GM21528 (cell line): Measurements from ENCODE around the gene SLC17A6.
A peak's percentile ranks its signal among the peaks of the same experiment; 100 is the strongest.

Experiments
- ATAC-seq: cut with Tn5 transposase; IDR thresholded peaks from one replicate; pipeline ENCODE4 v1.9.1; 2021; ENCODE audit warnings: mild to moderate bottlenecking, moderate library complexity; ENCODE audit not compliant: unreplicated experiment, low FRiP score

SLC17A6 gene

GRCh38 chr11:22337596-22338485 lies at the start of gene SLC17A6:
TSS of gene SLC17A6 (plus strand) at chr11:22338381. CDS start at chr11:22338534, 153 bp downstream.
- ATAC-seq: no peak

GRCh38 chr11:22302368-22302767 lies 35.8 kb upstream of the SLC17A6 start:
- no peak for ATAC-seq

DNA sequence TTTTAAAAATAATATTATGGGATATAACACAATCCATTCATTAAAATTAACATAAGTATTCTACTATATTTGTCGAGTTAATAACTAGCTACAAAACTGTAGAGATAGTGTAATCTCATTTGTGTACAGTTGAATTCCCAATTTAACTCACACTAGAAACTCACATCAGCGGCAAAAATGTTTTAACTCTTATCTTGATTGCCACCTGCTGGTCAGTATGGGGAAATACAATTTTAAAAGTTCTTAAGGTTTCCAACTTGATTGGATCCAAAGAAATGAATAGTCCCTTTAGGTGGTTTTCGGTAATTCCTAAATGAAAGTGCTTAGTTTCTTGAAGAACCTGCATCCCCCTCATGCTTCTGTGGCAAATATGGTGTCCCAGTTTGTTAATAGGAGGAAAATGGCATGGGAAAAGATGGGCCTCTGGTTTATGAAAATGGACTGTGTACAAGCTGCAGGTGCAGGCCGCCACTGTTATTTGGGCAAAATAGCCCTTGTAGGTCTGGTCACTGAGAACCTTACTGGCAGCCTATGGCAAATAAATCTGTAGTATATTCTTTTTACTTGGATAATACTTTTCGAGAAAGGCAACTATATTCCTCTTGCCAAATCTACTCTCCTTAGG lies 33.7 kb upstream of the SLC17A6 start:
- peak; percentile 60 for ATAC-seq

- ATAC-seq: no peak
Observed at GRCh38 chr11:22317656-22318055, 20.5 kb upstream of the SLC17A6 start.

DNA sequence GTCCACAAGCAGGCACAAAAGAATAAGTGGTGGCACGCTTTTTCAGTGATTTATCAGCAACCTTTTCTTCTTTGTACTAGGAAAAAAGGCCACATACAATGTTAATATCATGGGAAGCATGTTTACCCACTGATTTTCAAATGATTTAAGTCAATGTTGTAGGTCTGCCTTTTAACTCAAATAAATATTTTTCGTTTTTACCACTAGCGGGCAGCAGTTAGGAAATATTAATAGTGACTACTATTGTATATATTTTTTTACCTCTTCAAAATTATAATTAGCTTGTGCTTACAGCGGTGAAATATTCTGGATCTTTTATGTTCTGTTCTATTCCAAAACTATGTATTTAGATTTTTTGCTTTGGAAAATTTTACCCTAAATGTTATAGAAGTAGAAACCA lies 6.4 kb upstream of the SLC17A6 start:
- no peak for ATAC-seq

- ATAC-seq: no peak
Observed at GRCh38 chr11:22336587-22336986, 1.6 kb upstream of the SLC17A6 start.

DNA sequence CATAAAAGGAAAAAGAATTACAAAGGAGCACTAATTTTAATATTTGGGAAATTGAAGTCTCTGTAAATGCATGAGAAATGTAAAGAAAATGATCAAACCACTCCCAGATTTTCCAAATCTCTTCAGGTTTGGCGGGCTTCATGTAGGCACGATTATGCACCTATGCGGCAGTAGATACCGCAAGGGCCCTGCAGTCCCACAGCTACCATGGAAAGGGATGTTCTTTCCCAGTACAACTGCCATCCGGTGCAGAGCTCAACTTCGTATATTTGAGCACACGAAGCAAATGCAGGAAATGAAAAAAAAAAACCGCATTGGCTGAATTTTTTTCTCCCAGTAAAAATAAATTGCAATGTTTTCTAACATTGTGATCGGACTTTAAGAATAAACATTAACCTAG lies 1.4 kb downstream of the SLC17A6 start:
- ATAC-seq: no peak

GRCh38 chr11:22340235-22340634 lies 2.1 kb downstream of the SLC17A6 start:
- ATAC-seq: no peak

GRCh38 chr11:22340701-22341587 lies 2.8 kb downstream of the SLC17A6 start:
- no peak for ATAC-seq

GRCh38 chr11:22341588-22341931 lies 3.4 kb downstream of the SLC17A6 start:
- no peak for ATAC-seq

DNA sequence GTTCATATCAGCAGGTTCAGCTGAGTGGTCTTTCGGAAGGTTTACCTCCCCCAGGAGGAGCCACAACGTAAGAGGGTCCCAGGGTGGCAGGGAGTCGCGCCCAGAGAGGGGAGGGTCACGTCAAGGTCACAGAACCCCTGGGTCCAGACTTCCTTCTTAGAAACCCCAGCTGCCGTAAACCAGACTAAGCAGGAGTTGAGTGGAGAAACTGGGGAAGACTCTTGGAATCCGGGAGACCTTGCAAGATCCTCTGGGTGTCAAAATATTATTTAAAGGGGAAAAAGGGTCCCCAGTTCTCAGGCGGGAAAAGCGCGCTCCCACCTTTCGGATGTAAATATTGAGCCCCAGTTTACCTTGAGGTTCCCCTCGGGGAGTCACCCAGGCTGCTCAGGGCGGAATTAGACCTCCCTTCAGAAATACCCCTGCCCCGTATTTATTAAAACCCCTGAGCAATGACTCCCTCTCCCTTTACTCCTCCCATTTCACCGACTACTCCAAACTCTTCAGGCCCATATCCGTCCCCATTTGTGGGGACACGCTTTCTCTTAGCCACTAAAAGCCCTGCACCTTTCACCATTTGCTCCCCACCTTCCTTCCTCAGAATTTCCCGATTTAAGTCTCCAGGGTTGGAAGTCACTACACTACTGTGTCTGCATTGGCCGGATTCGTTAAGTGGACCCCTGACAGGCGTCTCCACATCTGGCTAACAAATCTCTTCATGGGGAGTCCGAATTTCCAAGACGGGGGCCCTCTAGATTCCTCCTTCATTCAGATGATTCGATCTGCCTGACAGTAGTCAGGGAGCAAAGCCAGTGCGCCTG lies 4.2 kb downstream of the SLC17A6 start:
- ATAC-seq: no peak

DNA sequence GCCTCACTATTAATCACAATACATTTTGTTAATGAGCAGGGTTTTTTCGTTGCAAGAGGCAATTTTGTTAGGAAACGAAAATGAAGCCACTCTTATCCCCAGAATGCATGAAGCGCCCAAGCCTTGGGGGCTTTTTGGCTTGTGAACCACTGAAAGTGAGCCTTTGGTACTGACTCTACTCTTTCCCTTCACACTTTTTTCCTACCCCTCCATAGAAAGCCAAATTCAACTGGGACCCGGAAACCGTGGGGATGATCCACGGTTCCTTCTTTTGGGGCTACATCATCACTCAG lies 4.8 kb downstream of the SLC17A6 start:
- ATAC-seq: no peak

DNA sequence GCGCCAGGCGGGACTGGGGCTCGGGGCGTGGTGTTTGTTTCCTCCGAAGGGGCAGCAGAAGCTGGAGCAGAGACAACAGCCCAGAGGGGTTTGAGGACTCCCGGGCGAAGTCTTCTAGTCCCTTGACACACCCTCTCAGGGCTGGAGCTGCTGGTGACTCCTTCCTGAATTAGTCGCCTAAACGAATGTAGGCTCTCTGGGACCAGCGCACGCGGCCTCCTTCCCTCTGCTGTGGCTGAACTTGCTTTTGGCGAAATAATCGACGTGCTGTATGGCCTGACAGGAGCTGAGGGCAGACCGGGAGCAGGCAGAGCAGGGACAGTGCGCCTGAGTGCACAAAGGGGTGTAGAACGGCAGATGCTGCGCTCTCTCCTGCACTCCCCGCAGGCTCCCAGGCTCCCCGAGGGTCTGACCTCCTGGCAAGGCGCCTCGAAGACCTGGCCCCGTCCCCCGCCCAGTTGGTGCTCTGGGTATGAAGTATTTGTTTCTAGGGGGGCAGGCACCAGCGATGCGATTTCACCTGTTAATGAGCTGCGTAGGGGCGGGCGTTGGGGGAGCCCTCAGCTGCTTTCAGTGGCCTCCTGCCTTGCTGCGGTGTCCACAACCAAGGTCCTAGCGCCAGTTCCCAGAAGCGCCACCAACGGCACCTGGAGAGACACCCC lies 5.3 kb downstream of the SLC17A6 start:
- no peak for ATAC-seq

DNA sequence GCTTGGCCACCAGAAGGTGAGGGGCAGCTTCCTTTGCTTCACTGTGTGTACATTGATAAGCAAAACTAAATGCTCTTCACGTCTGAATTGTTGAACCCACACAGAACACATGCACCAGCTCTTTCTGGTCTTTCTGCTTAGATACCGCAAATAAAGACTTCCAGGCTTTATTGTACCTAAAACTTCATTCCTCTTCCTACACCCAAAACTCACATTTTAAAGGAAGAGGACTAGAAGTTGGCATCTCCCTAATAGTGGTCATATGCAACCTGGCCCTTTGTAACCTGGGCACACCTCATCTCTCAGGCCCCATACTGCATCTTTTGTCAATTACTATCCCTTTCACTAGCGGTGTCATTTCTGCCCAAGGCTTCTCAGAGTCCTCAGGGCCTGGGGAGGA lies 5.9 kb downstream of the SLC17A6 start:
- no peak for ATAC-seq

DNA sequence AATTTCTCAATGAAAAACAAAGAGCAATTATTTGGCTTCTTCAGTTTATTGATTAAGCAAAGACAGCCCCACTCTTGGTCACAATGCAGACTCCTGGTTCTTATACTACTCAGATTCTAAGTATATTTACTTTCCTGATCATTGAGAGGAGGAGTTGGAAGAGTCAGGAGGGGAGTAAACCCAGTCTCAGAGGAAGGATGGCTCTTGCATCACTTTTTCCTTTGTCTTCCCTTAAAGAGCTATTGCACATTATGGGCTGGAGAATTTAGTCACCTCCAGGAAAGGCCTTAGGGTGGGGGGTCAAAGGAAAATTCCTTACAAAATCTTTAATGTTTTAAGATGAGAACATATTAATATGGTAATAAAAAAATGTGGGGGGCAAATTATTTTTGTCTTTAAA lies 8.1 kb downstream of the SLC17A6 start:
- no peak for ATAC-seq

GRCh38 chr11:22347857-22348487 lies 9.8 kb downstream of the SLC17A6 start:
- ATAC-seq: no peak

GRCh38 chr11:22349491-22349890 lies 11.3 kb downstream of the SLC17A6 start:
- ATAC-seq: no peak

GRCh38 chr11:22359295-22359694 lies 21.1 kb downstream of the SLC17A6 start:
- ATAC-seq: no peak

DNA sequence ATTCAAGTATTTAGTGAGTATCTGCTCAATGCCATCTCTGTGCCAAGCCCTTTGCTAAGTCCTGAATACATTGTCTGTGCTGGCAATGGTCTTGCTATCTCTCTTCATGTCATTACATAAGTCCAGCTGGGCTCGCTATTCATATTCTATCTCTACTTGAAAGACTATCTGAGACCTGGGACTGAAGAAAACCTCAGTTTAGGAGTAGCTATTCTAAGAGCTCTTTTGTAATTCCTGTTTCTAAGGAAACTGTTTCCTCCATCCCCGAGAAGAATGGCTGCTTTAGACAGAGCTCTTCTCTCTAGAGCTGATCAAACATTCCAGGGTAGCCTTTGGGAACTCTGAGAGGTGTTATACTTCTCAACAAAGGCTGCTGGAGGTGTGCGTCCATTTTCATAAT lies 33.0 kb downstream of the SLC17A6 start:
- ATAC-seq: no peak
